Osteocyte (in vitro differentiated cells): ENCODE results near the gene PIGT. TPM values are rescaled to one million over a fixed set of nuclear protein-coding genes. Genes with fewer than 3 reads are reported as not detected.
A peak's percentile ranks its signal among the peaks of the same experiment; 100 is the strongest.

Experiments
- DNase-seq: peaks from one replicate; pipeline ENCODE4 v3.0.0; 2021; ENCODE audit warnings: mixed read lengths; ENCODE audit not compliant: unreplicated experiment; ENCODE audit errors: extremely low spot score
- H3K27ac Mint-ChIP-seq: one replicate; pipeline ENCODE4 v1.8.0; 2021; ENCODE audit warnings: mild to moderate bottlenecking, mixed read lengths; ENCODE audit not compliant: unreplicated experiment
- H3K27me3 Mint-ChIP-seq: one replicate; pipeline ENCODE4 v1.8.0; 2021; ENCODE audit warnings: mixed read lengths; ENCODE audit not compliant: unreplicated experiment
- H3K36me3 Mint-ChIP-seq: one replicate; pipeline ENCODE4 v1.8.0; 2021; ENCODE audit warnings: mixed read lengths; ENCODE audit not compliant: unreplicated experiment
- H3K4me1 Mint-ChIP-seq: one replicate; pipeline ENCODE4 v1.8.0; 2021; ENCODE audit warnings: mixed read lengths; ENCODE audit not compliant: unreplicated experiment
- H3K4me3 Mint-ChIP-seq: one replicate; pipeline ENCODE4 v1.8.0; 2021; ENCODE audit warnings: mild to moderate bottlenecking, moderate library complexity, mixed read lengths; ENCODE audit not compliant: unreplicated experiment
- H3K9me3 Mint-ChIP-seq: one replicate; pipeline ENCODE4 v1.8.0; 2021; ENCODE audit warnings: mixed read lengths; ENCODE audit not compliant: unreplicated experiment
- total RNA-seq: library from RNA; stranded (reverse); gene quantifications from 2 replicates; pipeline ENCODE4 v1.2.1, GENCODE V29; 2021
- TF ChIP-seq, protein P1 (sequence below): fragments of 200-600 bp; sonication (generic); IDR thresholded peaks from 2 replicates; pipeline ENCODE4 v1.5.0; 2021; ENCODE audit warnings: antibody characterized with exemption, mild to moderate bottlenecking, moderate library complexity

PIGT gene
- total RNA-seq, 1 donor from 2014 or later = 140 TPM

DNA sequence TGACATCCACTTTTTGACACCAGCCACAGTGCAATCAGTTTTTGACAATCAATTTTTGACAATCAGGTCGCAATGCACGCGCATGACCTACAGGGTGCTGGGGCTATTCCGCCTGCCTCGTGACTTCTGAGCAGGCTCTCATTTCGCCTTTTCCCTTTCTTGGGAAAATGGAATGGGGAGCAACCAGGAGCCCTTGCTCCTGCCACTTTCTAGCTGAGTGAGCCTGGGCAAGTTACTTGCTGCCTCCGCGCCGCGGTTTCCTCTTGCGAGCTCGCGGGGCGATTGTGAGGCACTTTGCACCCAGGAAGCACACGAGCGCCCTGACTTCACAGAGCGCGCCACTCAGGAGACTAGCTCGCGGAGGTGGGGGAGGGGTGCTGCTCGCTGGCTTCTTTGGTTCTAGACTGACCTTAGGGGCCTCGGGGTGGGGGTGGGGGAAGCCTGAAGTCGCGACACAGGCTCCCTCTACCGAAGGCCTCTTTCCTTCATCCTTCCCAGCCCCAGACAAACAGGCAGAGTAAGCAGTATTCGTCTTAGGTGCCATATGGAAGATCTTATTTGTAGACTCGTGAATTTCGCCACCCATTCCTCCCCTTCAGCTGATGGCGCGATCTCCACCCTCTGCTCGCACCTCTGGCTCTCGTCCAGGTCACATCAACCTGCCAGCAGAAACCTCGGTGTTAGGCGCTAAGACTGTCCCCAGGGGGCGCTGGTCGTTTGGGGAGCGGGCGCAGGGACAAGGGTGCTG, 42.4 kb upstream of the PIGT start:
- Mint-ChIP-seq H3K4me3 (no peak overlapping the region), H3K4me1 (peaks cover 5% of the 10 kb centered on the region), H3K27ac (no peak overlapping the region), H3K27me3 (no peaks in the 10 kb centered on the region), H3K36me3 (peaks cover 3% of the 10 kb centered on the region), H3K9me3 (no peaks in the 10 kb centered on the region)
- TF ChIP-seq, protein P1, sequence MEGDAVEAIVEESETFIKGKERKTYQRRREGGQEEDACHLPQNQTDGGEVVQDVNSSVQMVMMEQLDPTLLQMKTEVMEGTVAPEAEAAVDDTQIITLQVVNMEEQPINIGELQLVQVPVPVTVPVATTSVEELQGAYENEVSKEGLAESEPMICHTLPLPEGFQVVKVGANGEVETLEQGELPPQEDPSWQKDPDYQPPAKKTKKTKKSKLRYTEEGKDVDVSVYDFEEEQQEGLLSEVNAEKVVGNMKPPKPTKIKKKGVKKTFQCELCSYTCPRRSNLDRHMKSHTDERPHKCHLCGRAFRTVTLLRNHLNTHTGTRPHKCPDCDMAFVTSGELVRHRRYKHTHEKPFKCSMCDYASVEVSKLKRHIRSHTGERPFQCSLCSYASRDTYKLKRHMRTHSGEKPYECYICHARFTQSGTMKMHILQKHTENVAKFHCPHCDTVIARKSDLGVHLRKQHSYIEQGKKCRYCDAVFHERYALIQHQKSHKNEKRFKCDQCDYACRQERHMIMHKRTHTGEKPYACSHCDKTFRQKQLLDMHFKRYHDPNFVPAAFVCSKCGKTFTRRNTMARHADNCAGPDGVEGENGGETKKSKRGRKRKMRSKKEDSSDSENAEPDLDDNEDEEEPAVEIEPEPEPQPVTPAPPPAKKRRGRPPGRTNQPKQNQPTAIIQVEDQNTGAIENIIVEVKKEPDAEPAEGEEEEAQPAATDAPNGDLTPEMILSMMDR = peak; percentile 69
- DNase-seq = peak; percentile 90

DNA sequence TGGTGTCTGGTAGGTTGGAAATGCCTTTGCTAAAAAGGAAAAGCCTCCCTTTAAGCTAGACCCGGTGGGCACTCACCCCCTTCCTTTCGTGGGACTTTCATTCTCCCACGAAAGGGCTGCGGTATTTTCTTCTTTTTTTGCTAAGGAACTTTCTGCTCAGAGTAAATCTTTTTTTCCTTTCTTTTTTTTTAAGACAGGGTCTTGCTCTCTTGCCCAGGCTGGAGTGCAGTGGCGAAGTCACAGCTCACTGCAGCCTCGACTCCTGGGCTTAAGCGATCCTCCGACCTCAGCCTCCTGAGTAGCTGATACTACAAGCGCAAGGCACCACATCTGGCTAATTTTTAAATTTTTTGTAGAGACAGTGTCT, 41.9 kb upstream of the PIGT start:
- Mint-ChIP-seq H3K4me3 (no peak overlapping the region), H3K9me3 (no peaks in the 10 kb centered on the region), H3K36me3 (no peaks in the 10 kb centered on the region), H3K4me1 (peaks cover 5% of the 10 kb centered on the region), H3K27ac (no peak overlapping the region), H3K27me3 (no peaks in the 10 kb centered on the region)
- DNase-seq = peak; percentile 36
- TF ChIP-seq, protein P1 = no peak

DNA sequence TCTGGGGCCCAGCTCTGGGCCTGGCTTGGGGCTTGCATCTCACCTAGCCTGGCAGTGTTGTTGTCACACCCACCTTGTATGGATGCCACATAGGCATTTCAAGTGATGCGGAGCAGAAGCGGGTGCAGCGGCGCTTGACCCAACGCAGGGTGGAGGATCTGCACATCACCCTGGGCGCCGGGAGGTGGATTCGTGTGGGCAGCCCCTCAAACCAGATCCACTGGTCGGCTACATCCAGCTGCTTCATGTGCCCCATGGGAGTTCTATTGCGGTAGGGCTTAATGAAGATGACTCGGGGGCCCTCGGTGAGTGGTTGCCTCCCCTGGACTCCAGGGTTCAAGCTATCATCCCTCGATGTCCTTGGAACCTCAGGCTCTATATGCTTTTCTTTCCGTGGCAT, 41.0 kb upstream of the PIGT start:
- peak; percentile 80 for DNase-seq
- H3K27ac Mint-ChIP-seq = no peak overlapping the region
- H3K27me3 Mint-ChIP-seq = no peaks in the 10 kb centered on the region
- H3K9me3 Mint-ChIP-seq = no peaks in the 10 kb centered on the region
- peaks cover 5% of the 10 kb centered on the region for H3K4me1 Mint-ChIP-seq
- TF ChIP-seq, protein P1 = no peak
- H3K4me3 Mint-ChIP-seq = no peak overlapping the region
- H3K36me3 Mint-ChIP-seq = no peaks in the 10 kb centered on the region

DNA sequence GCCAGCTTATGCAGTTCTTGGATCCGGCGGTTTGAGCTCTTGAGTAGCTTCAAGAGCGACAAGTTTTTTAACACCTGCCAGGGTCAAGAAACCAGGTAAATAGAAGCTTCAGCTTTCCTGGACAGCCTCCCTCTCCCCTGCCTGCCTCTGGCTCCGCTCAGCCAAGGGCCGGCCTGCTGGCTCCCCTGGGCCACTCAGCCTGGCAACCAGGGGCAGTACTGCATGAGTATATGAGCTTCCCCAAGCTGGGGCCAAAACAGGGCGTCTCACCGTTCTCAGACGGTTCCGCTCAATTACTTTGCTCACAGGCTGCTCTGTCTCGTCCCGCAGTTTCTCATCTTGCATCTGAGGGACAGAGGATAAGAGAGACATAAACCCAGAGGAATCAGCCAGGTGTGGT, 38.7 kb upstream of the PIGT start:
- H3K36me3 Mint-ChIP-seq = peaks cover 3% of the 10 kb centered on the region
- TF ChIP-seq, protein P1 = no peak
- H3K27ac Mint-ChIP-seq = no peak overlapping the region
- DNase-seq = peak; percentile 75
- H3K9me3 Mint-ChIP-seq = no peaks in the 10 kb centered on the region
- no peaks in the 10 kb centered on the region for H3K27me3 Mint-ChIP-seq
- H3K4me1 Mint-ChIP-seq = peaks cover 4% of the 10 kb centered on the region
- H3K4me3 Mint-ChIP-seq = no peak overlapping the region

DNA sequence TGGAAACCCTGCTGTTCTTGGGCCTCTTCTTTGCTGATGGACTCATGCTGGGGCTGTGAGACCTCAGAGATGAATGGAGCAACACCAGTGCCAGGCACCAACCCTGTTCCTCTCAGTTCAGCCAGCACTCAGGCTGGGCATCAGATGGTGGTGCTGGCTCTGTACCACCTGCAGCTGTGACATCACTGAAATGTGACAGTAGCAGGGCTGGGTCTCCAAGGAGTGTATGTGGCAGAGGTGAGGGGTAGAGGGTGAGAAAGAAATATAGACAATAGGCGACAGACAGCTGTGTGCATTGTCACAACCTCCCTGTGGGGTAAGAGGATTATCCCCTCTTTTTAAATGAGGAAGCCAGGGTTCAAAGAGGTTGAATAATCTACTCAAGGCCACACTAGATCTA, 37.8 kb upstream of the PIGT start, which contains the start of gene TP53TG5:
Gene TP53TG5 (minus strand): TSS at position 135 of the 400 bp plus-strand sequence. CDS start 89 bp downstream, at position 46.
- DNase-seq = peak; percentile 40
- Mint-ChIP-seq H3K4me3 (no peak within 1 kb of the TSS), H3K27me3 (no peaks in the 10 kb centered on the region), H3K27ac (no peak within 1 kb of the TSS), H3K9me3 (no peaks in the 10 kb centered on the region), H3K36me3 (peaks cover 3% of the 10 kb centered on the region), H3K4me1 (peaks cover 3% of the 10 kb centered on the region)
- TF ChIP-seq, protein P1 = no peak
